ENCODE data around the gene NPAS2. TPM values are rescaled to one million over a fixed set of nuclear protein-coding genes. Genes with fewer than 3 reads are reported as not detected.

Gene NPAS2
- polyA plus RNA-seq, 1 donor (not counting 4 experiments of a cell fraction or from before 2014, with no cell fraction given), result 17.7 TPM

GRCh38 chr2:100868083-100868482, 48.1 kb downstream of the NPAS2 start:
- Histone ChIP-seq H3K27me3 (ENCODE audit: control insufficient read depth, extremely low read depth, insufficient read depth, low read length) (no peaks in the 10 kb centered on the region), H3K4me3 (ENCODE audit: control insufficient read depth in 2 of 3, extremely low read depth in 1 of 3, insufficient read depth in 2 of 3, low read depth in 1 of 3, low read length in 3 of 3) (no peak overlapping the region), H2AFZ (ENCODE audit: control insufficient read depth, low read length) (no peak overlapping the region), H3K9ac (ENCODE audit: control insufficient read depth, extremely low read depth, insufficient read depth, low read length) (no peak overlapping the region), H3K9me1 (ENCODE audit: control insufficient read depth, extremely low read depth, insufficient read depth, low read length) (no peaks in the 10 kb centered on the region), H3K36me3 (ENCODE audit: control insufficient read depth in 2 of 2, extremely low read depth in 1 of 2, insufficient read depth in 2 of 2, low read length in 2 of 2) (peaks cover 0 to 4% of the 10 kb centered on the region in 2 experiments), H3K9me3 (ENCODE audit: control insufficient read depth, low read depth, low read length) (peaks cover 2% of the 10 kb centered on the region), H4K20me1 (ENCODE audit: control insufficient read depth, extremely low read depth, insufficient read depth, low read length) (no peaks in the 10 kb centered on the region), H3K4me2 (ENCODE audit: control insufficient read depth, extremely low read depth, insufficient read depth, low read depth, low read length) (no peak overlapping the region), H3K79me2 (ENCODE audit: control insufficient read depth, insufficient read depth, low read length) (peaks cover 3% of the 10 kb centered on the region), H3K27ac (ENCODE audit: control insufficient read depth, insufficient read depth, low read length) (no peak overlapping the region), H3K4me1 (ENCODE audit: control insufficient read depth, extremely low read depth, insufficient read depth, low read length) (no peaks in the 10 kb centered on the region)
- FAIRE-seq (no peak), DNase-seq (ENCODE audit: low read depth, low spot score) (no peak)
- dilution Hi-C loops (cut with MboI; ENCODE audit: extremely low pct_ligation_motif_present, low sequenced_read_pairs), result no loop called here
- no peak for TF ChIP-seq CTCF (optimal IDR thresholded peaks at IDR 0.05 in 1 of 3, IDR thresholded peaks at IDR 0.05 in 1 of 3, conservative IDR thresholded peaks at IDR 0.05 in 1 of 3; ENCODE audit: extremely low read depth in 1 of 3, insufficient read depth in 2 of 3, low read length in 3 of 3)
- no peak for TF ChIP-seq EZH2 (IDR thresholded peaks at IDR 0.05; ENCODE audit: low read length)

- peaks cover 0 to 4% of the 10 kb centered on the region in 2 experiments for H3K36me3 ChIP-seq (ENCODE audit: control insufficient read depth in 2 of 2, extremely low read depth in 1 of 2, insufficient read depth in 2 of 2, low read length in 2 of 2)
Measured at GRCh38 chr2:100869120-100869519, 49.2 kb downstream of the NPAS2 start.

More at GRCh38 chr2:100869120-100869519, 49.2 kb downstream of the NPAS2 start:
- dilution Hi-C loops (cut with MboI; ENCODE audit: extremely low pct_ligation_motif_present, low sequenced_read_pairs), result no loop called here
- H3K4me1 ChIP-seq (ENCODE audit: control insufficient read depth, extremely low read depth, insufficient read depth, low read length), result no peaks in the 10 kb centered on the region
- H3K79me2 ChIP-seq (ENCODE audit: control insufficient read depth, insufficient read depth, low read length), result peaks cover 3% of the 10 kb centered on the region
- H3K27ac ChIP-seq (ENCODE audit: control insufficient read depth, insufficient read depth, low read length), result no peak overlapping the region
- no peak for TF ChIP-seq EZH2 (IDR thresholded peaks at IDR 0.05; ENCODE audit: low read length)
- TF ChIP-seq CTCF (optimal IDR thresholded peaks at IDR 0.05 in 1 of 3, IDR thresholded peaks at IDR 0.05 in 1 of 3, conservative IDR thresholded peaks at IDR 0.05 in 1 of 3; ENCODE audit: extremely low read depth in 1 of 3, insufficient read depth in 2 of 3, low read length in 3 of 3), result no peak
- H3K27me3 ChIP-seq (ENCODE audit: control insufficient read depth, extremely low read depth, insufficient read depth, low read length), result no peaks in the 10 kb centered on the region
- no peak overlapping the region for H3K4me2 ChIP-seq (ENCODE audit: control insufficient read depth, extremely low read depth, insufficient read depth, low read depth, low read length)
- no peak for DNase-seq (ENCODE audit: low read depth, low spot score)
- H3K9me3 ChIP-seq (ENCODE audit: control insufficient read depth, low read depth, low read length), result peaks cover 2% of the 10 kb centered on the region
- H3K9ac ChIP-seq (ENCODE audit: control insufficient read depth, extremely low read depth, insufficient read depth, low read length), result no peak overlapping the region
- no peaks in the 10 kb centered on the region for H4K20me1 ChIP-seq (ENCODE audit: control insufficient read depth, extremely low read depth, insufficient read depth, low read length)
- no peaks in the 10 kb centered on the region for H3K9me1 ChIP-seq (ENCODE audit: control insufficient read depth, extremely low read depth, insufficient read depth, low read length)
- FAIRE-seq, result no peak
- H2AFZ ChIP-seq (ENCODE audit: control insufficient read depth, low read length), result no peak overlapping the region
- no peak overlapping the region for H3K4me3 ChIP-seq (ENCODE audit: control insufficient read depth in 2 of 3, extremely low read depth in 1 of 3, insufficient read depth in 2 of 3, low read depth in 1 of 3, low read length in 3 of 3)

All from keratinocyte (primary cell).